ENCODE data around the gene FOXP3. TPM values are rescaled to one million over a fixed set of nuclear protein-coding genes. Genes with fewer than 3 reads are reported as not detected.

Gene FOXP3
- polyA plus RNA-seq, 1 experiment: 0.09 TPM

DNA sequence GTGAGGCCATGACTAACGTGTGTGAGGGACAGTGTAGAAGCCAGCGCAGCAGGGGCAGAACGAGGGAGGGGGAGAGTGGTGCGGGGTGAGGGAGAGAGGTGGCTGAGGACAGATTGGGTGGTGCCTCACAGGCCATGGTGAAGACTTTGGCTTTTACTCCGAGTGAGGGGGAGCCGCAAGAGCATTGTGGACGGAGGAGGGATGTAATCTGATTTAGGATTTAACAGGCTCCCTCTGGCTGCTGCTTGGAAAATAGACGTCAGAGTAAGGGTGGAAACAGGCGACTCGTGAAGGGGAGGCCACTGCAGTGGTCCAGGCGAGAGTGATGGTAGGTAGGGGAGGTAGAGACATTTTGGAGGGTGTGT is 18.1 kb upstream of the FOXP3 start:
- TF ChIP-seq, protein P1, sequence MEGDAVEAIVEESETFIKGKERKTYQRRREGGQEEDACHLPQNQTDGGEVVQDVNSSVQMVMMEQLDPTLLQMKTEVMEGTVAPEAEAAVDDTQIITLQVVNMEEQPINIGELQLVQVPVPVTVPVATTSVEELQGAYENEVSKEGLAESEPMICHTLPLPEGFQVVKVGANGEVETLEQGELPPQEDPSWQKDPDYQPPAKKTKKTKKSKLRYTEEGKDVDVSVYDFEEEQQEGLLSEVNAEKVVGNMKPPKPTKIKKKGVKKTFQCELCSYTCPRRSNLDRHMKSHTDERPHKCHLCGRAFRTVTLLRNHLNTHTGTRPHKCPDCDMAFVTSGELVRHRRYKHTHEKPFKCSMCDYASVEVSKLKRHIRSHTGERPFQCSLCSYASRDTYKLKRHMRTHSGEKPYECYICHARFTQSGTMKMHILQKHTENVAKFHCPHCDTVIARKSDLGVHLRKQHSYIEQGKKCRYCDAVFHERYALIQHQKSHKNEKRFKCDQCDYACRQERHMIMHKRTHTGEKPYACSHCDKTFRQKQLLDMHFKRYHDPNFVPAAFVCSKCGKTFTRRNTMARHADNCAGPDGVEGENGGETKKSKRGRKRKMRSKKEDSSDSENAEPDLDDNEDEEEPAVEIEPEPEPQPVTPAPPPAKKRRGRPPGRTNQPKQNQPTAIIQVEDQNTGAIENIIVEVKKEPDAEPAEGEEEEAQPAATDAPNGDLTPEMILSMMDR (IDR thresholded peaks at IDR 0.05; ENCODE audit: low read depth, low read length): peak; percentile 43
- CTCF ChIA-PET: interaction anchor here (0.6 to 1.3 kb wide), 2 partner anchors 10 to 556 kb away, joined by 3 to 4 read pairs; no protein-coding TSS in a partner anchor
- no peak for DNase-seq (ENCODE audit: low read depth, low spot score)
- Histone ChIP-seq H3K9me3 (ENCODE audit: control insufficient read depth, insufficient read depth, low read length) (no peaks in the 10 kb centered on the region), H3K27ac (ENCODE audit: low read depth, low read length) (no peak overlapping the region), H3K27me3 (ENCODE audit: control insufficient read depth, insufficient read depth, low read length) (no peaks in the 10 kb centered on the region), H3K4me3 (ENCODE audit: low read depth, low read length) (no peak overlapping the region)
- POLR2A ChIA-PET: interaction anchor here (0.7 kb wide), 1 partner anchor 24 kb away, joined by 3 read pairs; no protein-coding TSS in a partner anchor

DNA sequence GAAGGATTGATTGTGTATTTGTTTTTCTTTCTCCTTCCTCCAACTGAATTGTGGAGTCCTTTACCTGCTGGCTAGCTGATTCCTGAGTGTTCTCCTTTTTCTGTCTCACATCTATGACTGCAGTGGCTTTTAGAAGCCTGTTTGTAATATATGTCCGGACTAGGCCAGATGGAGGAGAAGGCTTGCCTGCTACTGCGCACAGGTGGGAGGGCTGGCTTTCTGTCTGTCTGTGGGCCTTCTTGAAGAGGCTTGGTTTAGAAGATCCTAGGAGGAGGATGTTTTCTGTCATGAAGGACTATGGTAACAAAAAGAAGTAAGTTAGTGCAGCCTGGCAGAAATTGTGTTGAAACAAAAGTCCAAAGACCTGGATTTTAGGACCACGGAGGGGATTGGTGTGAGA is 13.6 kb upstream of the FOXP3 start:
- no peak for DNase-seq (ENCODE audit: low read depth, low spot score)
- Histone ChIP-seq H3K4me3 (ENCODE audit: low read depth, low read length) (no peak overlapping the region), H3K27ac (ENCODE audit: low read depth, low read length) (no peak overlapping the region), H3K27me3 (ENCODE audit: control insufficient read depth, insufficient read depth, low read length) (no peaks in the 10 kb centered on the region), H3K9me3 (ENCODE audit: control insufficient read depth, insufficient read depth, low read length) (no peaks in the 10 kb centered on the region)
- TF ChIP-seq, protein P1 (IDR thresholded peaks at IDR 0.05; ENCODE audit: low read depth, low read length): no peak
- CTCF ChIA-PET: no interaction called here
- POLR2A ChIA-PET: no interaction called here

DNA sequence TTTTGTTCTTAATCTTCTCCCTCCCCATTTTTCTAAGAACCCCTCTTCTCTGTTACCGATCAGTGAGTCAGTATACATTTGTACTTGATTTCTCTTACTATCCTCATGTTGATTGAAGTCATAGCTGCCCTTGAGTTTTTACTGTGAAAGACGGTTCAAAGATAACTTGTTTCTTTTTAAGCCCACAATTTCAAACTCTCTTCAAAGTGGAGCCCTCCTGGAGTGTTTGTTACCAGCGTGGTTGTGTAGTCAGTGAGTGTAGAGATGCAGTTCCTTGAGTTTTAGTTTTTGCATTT is 13.0 kb upstream of the FOXP3 start:
- H3K4me3 ChIP-seq (ENCODE audit: low read depth, low read length): no peak overlapping the region
- H3K9me3 ChIP-seq (ENCODE audit: control insufficient read depth, insufficient read depth, low read length): no peaks in the 10 kb centered on the region
- CTCF ChIA-PET: no interaction called here
- TF ChIP-seq, protein P1 (IDR thresholded peaks at IDR 0.05; ENCODE audit: low read depth, low read length): no peak
- no peak for DNase-seq (ENCODE audit: low read depth, low spot score)
- H3K27ac ChIP-seq (ENCODE audit: low read depth, low read length): no peak overlapping the region
- H3K27me3 ChIP-seq (ENCODE audit: control insufficient read depth, insufficient read depth, low read length): no peaks in the 10 kb centered on the region
- POLR2A ChIA-PET: no interaction called here

- Histone ChIP-seq H3K4me3 (ENCODE audit: low read depth, low read length) (no peak overlapping the region), H3K27me3 (ENCODE audit: control insufficient read depth, insufficient read depth, low read length) (no peaks in the 10 kb centered on the region), H3K27ac (ENCODE audit: low read depth, low read length) (no peak overlapping the region), H3K9me3 (ENCODE audit: control insufficient read depth, insufficient read depth, low read length) (no peaks in the 10 kb centered on the region)
- POLR2A ChIA-PET: no interaction called here
- CTCF ChIA-PET: no interaction called here
- TF ChIP-seq, protein P1 (IDR thresholded peaks at IDR 0.05; ENCODE audit: low read depth, low read length): no peak
- no peak for DNase-seq (ENCODE audit: low read depth, low spot score)
These were observed 12.4 kb upstream of the FOXP3 start for GRCh38 chrX:49276671-49277534.

DNA sequence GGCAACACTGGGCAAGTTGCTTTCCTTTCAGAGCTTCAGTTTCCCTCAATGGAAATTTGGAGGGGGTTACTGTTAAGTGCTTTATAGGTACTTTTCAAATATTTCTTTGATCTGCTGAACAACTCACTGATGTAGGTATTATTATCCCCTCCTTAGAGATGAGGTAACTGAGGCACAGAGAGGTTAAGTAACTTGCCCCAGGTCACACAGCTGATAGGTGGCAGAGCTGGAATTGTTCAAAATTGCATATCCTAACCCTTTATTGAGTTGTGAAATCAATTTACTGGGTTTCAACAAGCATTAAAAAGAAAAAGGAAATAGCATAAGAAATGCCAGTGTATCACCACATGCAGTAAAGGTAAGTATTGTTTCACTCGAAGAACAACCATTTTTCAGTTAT is 11.7 kb upstream of the FOXP3 start:
- ChIA-PET CTCF (no interaction called here), POLR2A (no interaction called here)
- DNase-seq (ENCODE audit: low read depth, low spot score): no peak
- Histone ChIP-seq H3K27me3 (ENCODE audit: control insufficient read depth, insufficient read depth, low read length) (no peaks in the 10 kb centered on the region), H3K27ac (ENCODE audit: low read depth, low read length) (no peak overlapping the region), H3K4me3 (ENCODE audit: low read depth, low read length) (no peak overlapping the region), H3K9me3 (ENCODE audit: control insufficient read depth, insufficient read depth, low read length) (no peaks in the 10 kb centered on the region)
- TF ChIP-seq, protein P1 (IDR thresholded peaks at IDR 0.05; ENCODE audit: low read depth, low read length): no peak
